NCI-H1436 (cell line): ENCODE results near the gene EEFSEC.

ENCODE experiments used
- DNase-seq: peaks from one replicate; lab custom pipeline; 2025; lab: John Stamatoyannopoulos, UW

Gene EEFSEC

DNA sequence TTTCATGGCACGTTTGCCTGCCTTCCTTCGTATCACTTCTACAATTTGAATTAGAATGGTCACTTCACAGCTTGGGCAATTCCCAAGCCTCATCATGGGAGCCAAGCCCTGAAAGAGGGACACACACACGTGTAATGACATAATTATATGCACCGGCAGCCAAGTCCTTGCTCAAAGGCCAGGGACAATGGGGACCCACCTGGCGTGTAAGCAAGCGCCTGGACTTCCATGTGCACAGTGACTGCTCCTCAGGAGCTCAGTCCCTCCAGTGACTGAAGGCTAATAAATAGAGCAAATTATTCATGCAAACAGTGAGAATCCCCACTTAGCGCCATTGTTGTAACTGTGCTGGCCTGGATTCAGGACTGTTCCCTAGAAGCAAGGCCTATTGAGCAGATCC, 198.3 kb downstream of the EEFSEC start:
- no peak for DNase-seq

DNA sequence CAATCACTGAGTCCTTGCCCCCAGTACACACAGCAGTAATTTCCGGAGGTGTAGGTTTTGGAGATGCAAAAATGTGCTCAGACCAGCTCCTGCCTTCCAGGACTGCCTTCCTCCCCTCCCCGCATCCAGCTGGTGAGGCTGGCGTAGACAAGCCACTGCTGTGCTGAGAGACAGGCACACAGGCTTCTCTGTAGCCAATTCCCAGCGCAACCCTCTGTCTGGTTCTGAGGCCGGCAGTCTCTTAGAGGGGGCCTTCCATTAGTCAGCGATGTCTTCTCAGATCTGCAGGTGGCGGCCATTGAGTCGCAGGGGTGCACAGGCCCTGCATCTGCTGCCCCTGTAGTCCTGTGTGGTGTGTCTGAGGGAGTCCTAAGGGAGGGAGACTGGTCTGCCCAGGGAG, 199.0 kb downstream of the EEFSEC start:
- DNase-seq = no peak

DNA sequence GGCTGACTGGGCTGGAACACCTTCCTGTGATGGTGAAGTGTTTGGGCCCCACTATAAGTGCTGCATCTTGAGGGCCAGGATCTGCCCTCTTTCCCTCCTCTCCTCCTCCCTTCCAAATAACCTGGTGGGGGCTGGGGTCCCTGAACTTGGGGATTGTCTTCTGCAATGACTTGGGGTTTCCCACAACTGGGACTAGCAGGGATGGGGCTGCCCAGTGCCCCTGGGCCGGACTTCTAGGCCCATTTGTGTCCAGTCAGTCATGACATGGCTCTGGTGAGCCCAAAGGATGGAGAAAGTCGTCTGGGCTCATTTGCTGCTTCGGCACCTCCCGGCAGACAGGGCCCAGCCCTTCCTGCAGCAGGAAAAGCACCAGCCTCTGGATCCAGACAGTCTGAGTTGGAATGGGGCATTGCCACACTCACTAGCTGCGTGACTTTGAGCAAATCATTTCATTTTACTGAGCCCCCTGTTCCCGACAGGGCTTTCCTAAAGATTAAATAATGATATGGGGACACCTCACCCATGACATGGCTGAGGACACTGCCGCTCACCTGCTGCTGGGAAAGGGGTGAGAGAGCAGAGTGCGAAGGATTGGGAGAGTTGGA, 200.2 kb downstream of the EEFSEC start:
- no peak for DNase-seq

DNA sequence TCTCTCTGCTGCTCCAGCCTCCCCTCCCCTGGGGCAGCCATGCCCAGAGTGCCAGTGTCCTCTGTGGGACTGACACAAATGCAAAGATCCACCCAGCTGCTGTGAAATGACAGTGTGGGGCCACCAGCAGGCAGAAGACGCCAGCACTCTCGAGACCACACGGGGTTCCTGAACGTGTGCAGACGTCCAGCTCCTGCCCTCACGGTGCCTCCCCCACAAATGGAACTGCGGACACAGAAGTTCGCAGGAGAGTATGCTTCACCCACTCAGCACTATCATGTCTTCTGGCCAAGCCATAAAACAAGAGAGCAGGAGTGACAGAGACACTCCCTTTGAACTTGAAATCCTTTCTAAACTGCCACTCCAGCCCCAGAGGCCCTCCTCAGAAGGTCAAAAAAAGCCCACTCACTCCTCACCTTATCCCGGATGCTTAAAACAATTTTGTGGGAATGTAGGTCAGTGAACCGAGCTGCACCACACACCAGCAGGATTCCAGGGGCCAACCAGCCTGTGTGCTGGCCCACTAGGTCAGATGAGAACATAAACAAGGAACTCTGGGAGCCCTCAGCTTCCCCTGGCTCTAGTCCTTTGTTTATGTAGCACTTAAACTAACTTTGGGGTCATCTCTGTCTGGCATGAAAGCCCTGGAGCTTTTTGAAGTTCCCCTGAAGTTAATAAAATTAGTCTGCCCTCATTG, 200.9 kb downstream of the EEFSEC start:
- DNase-seq = no peak

DNA sequence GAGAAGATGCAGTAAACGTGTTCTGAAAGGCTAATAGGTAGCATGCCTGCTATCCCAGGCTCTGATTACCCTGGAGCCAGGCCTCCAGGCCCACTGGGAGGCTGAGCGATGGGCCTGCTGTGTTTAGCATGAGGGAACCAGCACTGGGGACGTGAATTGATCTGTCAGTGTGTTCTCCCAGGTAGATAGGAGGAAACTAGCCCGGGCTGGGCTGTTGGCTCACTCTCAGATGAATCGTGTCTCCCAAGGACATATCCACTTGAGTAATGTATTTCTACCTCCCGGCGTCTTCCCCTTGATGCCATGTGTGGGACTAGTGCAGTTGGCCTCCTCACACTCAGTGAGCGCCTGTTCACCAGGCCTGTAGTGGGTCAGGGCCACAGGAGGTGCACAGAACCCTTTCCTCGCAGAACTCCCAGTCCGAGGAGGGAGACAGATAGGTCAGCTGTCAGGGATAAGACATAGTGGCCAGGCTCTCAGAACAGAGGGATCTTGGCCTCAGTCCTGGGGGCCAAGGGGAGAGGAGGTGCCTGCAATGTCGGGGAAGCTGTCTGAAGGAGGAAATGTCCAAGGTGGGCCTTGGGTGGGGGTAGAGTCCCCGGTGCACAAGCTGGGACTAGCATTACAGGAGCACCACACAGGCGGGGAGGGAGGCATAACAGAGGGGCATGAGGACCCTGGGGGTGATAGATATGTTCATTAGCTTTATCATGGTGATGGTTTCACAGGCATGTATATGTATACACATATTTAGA, 201.7 kb downstream of the EEFSEC start:
- DNase-seq = no peak

DNA sequence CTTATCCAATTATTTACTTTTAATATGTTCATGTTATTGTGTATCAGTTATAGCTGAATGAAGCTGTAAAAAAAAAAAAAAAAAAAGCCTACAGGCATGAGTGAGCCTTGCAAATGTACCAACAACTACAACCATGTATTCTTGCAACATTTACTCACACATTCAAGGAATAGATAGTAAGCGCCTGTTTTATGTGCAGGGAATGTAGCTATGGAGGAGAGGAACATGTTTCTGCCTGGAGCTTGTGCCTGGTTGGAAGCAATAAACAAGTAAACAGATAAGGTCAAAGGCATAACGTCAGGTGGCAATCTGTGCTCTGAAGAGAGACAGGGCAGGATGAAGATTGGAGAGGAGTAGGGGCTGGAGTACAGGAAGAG, 202.2 kb downstream of the EEFSEC start:
- no peak for DNase-seq

DNA sequence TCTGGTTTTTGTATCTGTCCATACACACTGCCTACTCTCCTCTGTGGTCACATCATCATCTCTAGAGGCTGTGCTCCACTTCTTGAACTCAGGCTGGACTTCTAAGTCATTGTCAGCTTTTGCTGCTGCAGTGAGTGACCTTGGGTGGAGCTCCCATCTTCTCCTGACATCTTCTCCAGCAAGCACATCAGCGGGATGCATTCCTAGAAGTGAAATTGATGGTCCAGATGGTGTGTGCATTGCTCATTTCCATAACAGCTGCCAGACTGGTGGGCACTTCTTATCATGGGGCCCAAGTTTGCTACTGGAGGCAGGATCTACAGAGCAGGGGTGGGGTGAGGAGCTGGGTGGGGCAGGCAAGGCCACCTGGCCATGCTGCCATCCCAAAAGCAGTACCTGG, 203.5 kb downstream of the EEFSEC start:
- DNase-seq = no peak

DNA sequence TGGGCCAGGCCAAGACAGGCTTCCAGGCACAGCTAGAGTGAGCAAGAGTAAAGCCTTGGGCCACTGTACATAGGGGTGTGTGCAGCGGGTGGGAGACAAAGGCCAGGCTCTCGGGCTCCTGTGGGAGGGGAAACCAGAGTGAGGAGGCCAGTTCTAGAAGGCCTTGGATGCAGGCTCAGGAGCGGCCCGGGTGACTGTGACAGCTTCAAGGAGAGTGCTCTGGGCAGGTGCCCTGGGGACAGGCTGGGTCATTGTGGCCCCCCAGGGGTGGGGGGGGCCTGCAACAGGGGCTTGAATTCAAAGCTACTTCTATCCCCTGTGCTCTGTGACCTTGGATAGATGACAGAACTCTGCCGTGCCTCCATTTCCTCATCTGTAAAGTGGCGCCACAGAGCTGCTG, 204.3 kb downstream of the EEFSEC start:
- DNase-seq = no peak

DNA sequence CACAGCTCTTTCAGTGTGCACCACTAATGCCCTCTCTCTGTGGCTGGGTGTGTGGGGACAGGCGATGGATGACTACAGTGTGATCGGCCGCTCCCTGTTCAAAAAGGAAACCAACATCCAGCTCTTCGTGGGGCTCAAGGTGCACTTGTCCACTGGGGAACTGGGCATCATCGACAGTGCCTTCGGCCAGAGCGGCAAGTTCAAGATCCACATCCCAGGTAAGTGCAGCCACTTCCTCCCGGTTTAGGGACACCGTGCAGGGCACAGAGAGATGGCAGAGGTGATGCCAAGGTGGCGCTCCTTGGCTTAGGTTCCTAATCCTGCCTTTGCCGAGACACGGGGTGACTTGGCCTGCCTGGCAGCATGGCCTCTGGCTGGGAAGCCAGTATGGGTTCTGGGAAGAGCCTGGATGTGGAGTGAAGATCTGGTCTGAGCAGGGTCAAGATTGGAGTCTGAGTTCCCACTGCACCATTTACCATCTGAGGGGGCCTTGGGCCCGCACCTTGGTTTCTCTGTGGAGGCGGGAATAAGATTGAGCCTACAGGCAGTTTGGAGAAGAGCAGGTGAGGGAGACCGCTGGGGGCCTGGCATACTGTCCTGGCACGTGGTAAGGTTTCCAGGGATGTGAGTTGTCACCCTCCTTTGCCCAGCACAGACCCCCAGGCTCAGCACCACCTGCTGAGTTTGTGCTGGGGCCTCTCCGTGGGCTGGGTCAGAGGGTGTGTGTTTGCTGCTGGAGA, 205.0 kb downstream of the EEFSEC start:
- DNase-seq = no peak

DNA sequence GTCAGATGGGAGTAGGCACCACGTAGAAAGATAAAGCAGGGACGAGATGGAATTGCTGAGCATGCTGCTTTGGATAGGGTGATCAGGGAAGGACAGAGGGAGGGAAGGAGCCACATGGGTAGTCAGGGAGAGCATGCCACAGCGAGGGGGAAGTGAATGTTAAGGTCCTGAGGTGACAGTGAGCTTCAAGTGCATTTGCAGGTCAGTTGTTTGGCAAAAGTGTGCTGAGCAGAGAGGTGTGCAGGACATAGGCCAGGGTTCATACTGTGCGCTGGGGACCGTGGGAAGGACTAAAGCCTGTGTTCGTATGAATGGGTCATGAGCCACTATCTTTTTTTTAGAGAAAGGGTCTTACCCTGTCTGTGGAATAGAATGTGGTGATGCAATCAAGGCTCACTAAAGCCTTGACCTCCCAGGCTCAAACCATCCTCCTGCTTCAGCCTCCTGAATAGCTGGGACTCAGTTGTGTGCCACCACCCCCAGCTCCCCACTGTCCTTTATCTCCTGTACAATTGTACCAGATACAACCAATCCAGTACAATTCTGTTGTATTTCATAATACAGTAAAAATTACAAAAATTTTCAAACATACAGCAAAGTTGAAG, 205.9 kb downstream of the EEFSEC start:
- no peak for DNase-seq

DNA sequence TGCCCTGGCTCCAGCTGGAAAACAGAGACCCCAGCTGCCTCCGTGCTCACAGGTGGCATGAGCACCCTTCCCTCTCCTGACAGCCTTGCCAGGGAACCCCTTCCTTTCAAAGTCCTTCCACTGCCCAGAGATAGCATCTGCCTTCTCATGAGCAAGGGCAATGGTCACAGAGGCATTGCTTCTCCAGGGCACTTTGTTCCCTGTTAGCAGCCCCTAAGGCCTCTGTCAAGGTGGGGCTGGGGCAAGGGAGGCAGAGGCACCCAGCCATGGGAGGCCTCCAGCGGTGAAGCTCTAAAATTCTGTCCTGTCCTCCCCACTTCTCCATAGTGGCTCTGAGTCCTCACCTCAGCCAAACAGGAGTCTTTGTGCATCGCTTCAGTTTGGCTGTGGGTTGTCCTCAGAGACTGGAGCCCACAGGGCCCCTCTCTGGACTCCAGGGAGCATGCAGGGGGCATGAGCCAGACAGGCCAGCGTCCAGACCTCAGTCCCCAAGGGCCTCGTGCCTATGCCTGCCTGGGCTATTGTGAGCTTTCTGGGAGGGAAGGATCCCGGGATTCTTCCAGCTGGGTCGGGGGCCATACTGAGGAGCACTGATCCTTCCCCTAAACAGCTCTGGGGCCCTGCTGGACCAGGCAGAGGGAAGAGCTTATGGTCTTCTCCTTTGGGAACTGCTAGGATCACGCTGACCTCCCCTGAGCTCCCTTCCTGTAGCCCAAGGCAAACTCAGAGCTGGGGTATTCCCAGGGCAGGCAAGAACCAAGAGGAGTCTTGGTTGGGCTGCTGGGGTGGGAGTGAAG, 206.8 kb downstream of the EEFSEC start:
- DNase-seq = no peak

DNA sequence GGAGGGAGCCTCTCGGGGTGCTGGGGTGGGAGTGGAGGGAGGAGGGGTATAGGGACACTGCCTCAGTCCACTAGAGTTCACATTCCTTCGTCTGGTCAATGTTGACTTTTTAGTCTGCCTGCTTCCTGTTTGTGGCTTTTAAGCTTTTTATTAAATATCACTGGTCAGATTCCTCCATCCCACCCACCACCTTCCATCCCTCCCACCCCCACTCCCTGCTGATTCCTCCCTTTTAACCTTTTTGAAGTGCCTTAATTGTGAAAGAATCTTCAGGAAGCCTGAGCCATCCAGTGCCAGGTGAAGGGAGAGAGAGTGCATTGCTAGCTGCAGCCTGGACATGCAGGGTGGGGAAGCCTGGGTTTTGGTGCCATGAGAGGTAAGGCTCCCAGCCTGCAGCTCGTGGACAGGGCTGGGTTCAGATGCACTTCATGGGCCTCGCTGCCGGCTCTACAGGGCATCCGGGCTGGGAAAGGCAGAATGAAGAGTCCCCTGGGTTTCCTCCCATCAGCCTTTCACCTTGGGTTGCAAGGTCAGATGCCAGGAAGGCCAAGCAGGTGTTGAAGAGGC, 207.5 kb downstream of the EEFSEC start:
- no peak for DNase-seq

DNA sequence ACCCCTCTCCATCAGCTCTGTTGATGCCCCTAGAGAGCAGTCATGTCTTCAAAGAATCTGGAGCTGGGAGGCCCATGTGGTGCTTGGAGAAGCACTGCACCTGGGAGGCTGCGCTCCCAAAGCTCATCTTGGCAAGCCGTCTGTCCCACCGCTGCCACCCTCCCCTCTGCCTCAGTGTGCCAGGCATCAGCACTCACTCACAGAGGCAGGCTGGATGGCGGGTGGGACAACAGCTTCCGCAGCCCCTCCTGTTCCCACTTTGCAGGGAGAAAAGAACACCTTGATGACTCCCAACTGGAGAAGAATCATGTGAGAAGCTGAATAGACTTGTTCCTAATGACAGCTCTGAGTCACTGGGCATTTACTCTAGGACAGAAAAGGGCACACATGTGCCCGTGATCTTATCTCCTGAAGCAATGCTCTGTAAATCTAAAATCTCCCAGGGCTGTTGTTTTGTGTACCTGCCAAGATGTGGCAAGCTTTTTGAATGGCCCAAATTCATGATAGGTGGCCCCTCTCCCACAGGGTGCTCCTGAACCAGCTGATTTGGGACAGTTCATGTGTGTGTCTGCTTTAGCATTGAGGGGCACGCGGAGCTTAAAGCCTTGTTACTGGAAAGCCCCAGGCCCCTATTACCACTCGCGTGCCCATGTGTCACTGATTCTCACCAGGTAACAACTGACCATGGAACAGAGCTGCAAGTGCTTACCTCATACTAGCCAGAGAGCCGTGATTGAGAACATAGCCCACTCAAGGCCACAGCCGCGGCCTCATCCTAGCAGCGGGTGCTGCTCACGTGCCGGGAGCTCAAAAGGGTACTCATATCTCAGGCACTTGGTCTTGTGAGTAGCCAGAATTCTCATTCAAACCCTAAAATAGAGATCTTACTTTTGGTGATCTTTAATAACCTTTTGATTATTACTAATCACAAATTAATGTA, 209.0 kb downstream of the EEFSEC start:
- DNase-seq = no peak

DNA sequence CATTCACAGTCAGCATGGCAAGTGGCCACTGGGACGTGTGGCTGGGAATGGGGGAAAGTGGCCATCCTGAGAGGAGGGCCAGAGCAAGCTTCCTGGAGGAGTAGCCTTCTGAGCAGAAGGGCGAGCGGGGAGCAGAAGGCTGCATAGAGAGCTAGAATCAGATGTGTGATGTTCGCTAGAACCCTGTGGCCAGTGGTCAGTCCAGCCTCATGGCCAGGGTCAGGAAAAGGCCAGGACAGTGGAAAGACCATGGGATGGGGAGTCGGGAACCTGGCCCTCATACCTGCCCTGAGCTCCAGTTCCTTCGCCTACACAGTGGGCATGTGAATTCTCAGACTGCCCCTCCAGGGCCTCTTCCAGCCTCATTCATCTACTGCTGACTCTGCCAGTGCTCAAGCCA, 211.0 kb downstream of the EEFSEC start:
- no peak for DNase-seq

DNA sequence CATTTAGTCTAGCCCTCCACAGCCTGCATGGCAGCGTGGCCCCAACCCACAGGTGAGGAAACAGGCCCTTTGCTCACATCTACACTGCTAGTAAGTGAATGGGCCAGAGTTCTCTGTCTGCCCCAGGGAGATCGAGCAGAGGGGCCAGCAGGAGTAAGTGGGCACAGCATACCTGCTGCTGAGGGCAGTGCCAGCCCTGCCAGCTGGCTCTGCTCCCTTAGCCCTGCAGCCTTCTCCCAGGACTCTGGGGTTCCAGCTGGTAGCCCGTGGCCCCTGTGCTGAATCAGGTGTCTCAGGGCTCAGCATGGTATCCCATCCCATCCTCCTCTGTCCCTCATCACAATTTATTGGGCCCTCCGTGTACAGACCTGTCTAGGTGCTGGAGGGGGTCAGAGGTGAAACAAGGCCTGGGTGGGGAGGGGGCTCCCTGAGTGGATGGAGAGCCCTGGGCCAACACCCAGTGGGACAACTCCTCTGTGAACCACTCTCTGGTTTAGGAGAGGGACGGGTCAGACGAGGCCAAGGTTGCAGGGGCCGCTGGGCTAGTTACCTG, 211.6 kb downstream of the EEFSEC start:
- no peak for DNase-seq

DNA sequence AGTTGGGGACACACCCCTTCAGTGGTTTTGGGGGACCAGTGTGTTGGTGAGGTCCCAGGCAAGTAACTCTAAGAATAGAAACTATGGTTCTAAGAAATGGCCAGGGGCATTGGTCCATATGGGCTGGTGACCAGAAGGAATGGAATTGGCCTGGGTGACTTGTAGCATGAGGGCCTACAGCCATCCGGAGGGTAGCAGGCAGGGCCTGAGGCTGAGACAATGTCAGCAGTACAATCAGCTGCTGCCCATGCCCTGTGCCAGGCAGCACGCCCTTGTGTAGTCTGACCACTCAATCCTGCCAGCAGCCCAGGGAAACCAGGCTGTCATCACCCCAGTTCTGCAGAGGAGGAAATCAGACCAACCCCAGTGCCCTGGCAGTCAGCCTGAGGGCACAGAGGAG, 212.9 kb downstream of the EEFSEC start:
- DNase-seq = no peak

DNA sequence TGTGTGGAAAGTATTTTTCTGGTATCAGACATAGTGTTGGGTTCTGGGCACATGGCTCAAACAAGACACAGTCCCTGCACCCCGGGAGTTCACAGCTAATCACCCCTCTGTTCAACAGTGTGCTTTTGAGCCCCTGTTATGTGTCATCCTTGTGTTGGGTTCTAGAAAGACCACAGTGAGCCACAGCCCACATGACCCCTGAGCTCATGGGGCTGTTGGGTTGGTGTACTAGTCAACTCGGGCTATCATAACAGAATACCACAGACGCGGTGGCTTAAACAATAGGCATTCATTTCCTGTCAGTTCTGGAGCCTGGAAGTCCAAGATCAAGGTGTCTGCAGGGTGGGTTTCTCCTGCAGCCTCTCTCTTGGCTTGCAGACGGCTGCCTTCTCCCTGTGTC, 213.4 kb downstream of the EEFSEC start:
- no peak for DNase-seq

DNA sequence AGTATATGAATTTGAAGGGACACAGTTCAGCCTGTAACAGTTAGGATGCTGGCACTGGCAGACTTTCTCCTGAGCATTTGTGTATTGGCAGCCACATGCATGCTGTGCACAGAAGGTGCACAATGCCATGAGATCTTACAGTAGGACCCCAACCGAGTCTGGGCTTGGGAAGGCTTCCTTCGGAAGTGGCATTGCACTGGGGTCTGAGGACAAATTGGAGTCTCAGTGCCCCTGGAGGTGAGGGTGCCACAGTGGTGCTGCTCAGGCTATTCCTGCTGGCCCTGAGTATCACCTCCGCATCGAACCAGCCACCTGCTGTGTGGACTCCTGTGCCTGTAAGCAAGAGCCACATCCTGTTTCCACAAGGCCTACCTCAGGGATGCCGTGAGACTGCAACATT, 213.9 kb downstream of the EEFSEC start:
- no peak for DNase-seq

DNA sequence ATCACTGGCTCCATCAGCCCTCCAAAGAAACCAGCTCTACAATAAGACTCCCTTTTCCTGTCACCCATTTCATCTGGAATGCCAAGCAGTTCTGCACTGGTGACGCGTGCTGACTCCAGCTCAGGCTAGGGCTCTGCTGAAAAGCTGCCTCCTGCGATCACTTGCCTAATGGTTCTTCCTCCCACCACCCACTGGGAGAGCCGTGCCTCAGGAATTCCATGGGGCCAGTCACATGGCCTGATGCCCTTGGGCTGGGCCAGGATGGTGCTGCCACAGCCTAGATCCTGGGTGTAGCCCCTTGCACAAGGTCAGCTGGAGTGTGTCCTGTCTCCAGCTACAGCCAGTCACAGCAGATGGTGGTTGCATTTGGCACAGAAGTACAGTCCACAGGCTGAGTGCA, 214.5 kb downstream of the EEFSEC start:
- DNase-seq = no peak

DNA sequence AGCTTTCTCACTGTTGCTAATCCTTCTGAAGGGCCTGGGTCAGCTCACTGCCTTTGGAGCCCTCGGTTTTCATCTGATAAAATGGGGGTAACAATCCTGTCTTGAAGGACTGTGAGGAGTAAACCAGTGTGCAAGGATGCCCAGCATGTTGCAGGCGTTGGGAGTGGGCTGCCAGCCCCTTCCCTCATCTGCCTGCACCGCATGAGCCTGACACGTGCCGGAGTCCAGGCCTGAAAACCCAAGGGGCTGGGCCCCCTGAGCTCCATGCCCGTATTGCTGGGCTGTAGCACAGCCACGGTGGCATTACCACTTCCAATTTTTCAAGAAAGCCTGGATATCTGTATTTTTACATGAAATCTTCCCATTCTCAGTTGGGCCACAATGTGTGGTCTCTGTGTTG, 215.3 kb downstream of the EEFSEC start:
- DNase-seq = no peak
